GM13977 (cell line): Measurements from ENCODE around the gene FBXL17.

Source experiments
- DNase-seq: peaks from one replicate; pipeline ENCODE4 v3.0.0; 2012; ENCODE audit warnings: low spot score
- CTCF ChIP-seq: IDR thresholded peaks from 2 replicates; pipeline ENCODE4 v1.5.1; 2012; ENCODE audit warnings: mild to moderate bottlenecking, control low read depth; ENCODE audit not compliant: insufficient read depth; ENCODE audit errors: extremely low read depth, missing control alignments
- in situ Hi-C: fragments of 300-500 bp; cut with MboI; formaldehyde crosslinking; loops from one replicate; pipeline ENCODE4 v1.12.0; 2022; ENCODE audit warnings: low sequenced_read_pairs, low pct_unique_long_range_greater_than_20kb, mixed read lengths, inconsistent platforms; ENCODE audit not compliant: unreplicated experiment

FBXL17 gene

DNA sequence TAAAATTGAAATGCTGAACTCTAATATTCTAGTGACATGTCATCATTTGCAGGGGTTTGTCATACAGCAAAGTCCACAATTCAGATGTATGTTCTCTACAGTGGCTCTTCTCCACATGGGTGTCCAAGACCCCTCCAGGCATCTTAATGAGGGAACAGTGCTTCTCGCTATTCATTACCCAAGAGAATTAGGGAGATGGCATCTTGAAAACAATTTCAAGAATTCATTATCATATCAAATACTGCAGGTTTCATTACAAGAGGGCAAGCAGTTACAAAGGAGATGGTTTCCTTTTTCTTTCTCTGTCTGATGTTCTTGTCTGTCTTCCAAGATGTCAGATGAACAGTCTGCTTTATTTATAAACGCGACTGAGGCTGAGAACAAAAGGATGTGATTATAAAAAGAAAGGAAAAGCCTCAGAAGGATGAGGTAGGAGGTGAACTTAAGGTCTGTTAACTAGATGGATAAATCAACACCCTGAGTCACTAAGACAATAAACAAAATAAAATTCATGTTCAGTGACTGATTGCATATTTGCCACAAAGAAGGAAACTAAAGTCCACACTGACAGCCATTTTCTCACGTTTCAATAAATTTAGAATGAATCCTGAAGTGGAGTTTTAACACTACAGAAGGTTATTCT lies 384.4 kb downstream of the FBXL17 start:
- DNase-seq: no peak
- in situ Hi-C loops: no loop called here
- TF ChIP-seq CTCF: no peak

- DNase-seq: no peak
- in situ Hi-C loops: no loop called here
- no peak for TF ChIP-seq CTCF
Measured at GRCh38 chr5:107993341-107993740, 388.6 kb downstream of the FBXL17 start.

DNA sequence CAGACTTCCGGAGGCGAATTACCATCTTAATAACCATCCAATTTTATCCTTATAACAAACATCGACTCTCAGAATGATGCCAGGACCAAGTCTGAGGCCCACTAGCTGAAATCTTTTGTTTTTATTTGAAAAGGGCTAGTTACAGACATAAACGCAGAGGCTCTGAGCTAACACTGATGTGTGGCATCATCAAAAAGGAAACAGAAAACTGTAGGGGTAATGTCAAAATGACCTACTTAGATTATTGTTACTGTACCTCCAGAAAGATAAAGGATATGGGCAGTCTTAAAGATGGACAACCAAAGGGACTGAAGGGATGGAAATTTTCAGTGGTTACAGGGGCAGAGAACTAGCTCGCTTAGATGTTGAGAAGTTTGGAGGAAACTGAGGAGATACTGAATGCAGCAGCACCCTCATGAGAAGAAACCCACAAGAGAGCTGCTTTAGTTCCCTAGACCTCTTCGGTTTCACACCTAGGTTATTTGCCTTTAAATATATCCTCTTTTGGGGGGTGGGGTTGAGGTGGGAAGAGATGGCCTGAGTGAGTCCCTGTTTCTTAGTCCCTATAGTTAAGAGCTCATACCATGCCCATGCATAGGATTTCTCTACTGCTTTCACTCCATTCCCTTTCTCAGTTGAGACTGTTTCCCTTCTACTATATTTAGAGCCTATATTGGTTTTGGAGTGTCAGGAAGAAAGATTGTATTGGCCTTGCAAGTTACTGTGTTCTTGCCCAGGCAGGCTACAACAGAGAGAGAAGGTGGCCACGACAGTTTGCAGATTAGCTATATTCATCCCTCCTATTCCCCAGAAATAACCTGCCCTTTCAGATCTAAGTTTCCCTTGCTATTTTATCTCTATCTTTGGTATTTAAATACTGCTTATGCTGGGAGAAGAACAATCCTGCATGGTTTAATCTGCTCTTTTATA lies 390.8 kb downstream of the FBXL17 start:
- in situ Hi-C loops: no loop called here
- no peak for DNase-seq
- TF ChIP-seq CTCF: no peak

DNA sequence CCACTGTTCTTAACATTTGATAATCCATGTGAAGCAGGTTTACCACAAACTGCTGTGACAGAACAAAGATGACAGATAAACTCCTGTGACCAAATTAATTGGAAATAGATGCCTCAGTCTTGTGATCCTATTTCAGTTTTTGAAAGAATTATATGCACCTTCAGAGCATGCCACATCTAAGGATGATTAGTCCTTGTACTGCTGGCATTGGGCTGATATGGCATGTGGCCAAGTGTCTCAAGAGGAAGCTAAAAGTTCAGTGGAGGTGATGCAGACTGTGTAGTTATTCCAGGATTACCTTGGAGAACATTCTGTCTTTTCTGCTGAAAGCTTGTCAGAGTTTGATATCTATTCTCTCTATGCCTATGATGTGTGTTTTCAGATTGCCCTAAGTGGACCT lies 396.8 kb downstream of the FBXL17 start:
- TF ChIP-seq CTCF: no peak
- in situ Hi-C loops: no loop called here
- DNase-seq: no peak

DNA sequence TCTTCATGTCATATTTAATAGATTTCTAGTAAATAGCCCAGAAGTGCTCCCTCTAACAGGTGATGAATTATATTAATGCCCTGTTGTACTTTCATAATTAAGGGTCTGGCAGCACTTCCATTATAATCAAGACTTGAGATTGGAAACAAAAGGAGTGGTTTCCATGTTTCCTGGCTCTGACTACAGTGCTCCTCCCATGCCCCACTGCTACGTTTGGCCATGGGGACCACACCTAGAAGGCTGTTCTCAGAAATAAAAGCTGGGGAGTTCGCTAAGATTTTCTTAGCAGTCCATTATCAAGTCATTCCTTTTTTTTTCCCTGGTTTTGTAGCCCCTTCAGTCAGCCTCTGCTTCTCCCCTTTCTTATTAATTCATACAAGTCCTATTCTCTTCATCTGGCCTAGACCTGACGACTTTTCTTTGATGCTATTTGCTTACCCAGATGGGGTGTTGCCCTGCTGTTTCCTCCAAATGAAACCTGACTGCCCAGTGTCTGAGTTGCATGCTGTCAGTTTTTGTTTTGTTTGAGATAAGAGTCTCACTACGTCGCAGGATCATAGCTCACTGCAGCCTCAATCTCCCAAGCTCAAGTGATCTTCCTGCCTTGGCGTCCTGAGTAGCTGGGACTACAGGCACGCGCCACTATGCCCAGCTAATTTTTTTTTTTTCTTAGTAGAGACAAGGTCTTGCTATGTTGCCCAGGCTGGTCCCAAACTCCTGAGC lies 399.0 kb downstream of the FBXL17 start:
- no peak for TF ChIP-seq CTCF
- in situ Hi-C loops: no loop called here

GRCh38 chr5:107980923-107981692 lies 400.8 kb downstream of the FBXL17 start:
- no peak for TF ChIP-seq CTCF
- no peak for DNase-seq
- in situ Hi-C loops: no loop called here

More for the DNA sequence above, 399.0 kb downstream of the FBXL17 start:
- DNase-seq: no peak
